Measurements from ENCODE around the gene PIP5K1C.

The PIP5K1C gene

GRCh38 chr19:3700242-3701032, at the start of gene PIP5K1C:
PIP5K1C (minus strand) TSS chr19:3700468; CDS start chr19:3700390, 78 bp downstream.
- peak; percentile 85 for DNase-seq (ENCODE audit: low spot score)

- no peak for DNase-seq (ENCODE audit: low spot score)
Observed at GRCh38 chr19:3748965-3749364, 48.7 kb upstream of the PIP5K1C start.

GRCh38 chr19:3746371-3747056, 46.2 kb upstream of the PIP5K1C start:
- no peak for DNase-seq (ENCODE audit: low spot score)

- no peak for DNase-seq (ENCODE audit: low spot score)
Observed at GRCh38 chr19:3745363-3746045, 45.2 kb upstream of the PIP5K1C start.

- DNase-seq (ENCODE audit: low spot score) = peak; percentile 45
Observed at GRCh38 chr19:3743486-3743885, 43.2 kb upstream of the PIP5K1C start.

GRCh38 chr19:3740431-3740830, 40.2 kb upstream of the PIP5K1C start:
- DNase-seq (ENCODE audit: low spot score) = no peak

GRCh38 chr19:3738477-3739220, 38.4 kb upstream of the PIP5K1C start:
- DNase-seq (ENCODE audit: low spot score) = no peak

- no peak for DNase-seq (ENCODE audit: low spot score)
Observed at GRCh38 chr19:3737487-3738205, 37.4 kb upstream of the PIP5K1C start.

GRCh38 chr19:3736106-3736724, 35.9 kb upstream of the PIP5K1C start:
- no peak for DNase-seq (ENCODE audit: low spot score)

GRCh38 chr19:3734310-3734600, 34.0 kb upstream of the PIP5K1C start:
- no peak for DNase-seq (ENCODE audit: low spot score)

GRCh38 chr19:3733549-3734309, 33.5 kb upstream of the PIP5K1C start:
- DNase-seq (ENCODE audit: low spot score) = no peak

- no peak for DNase-seq (ENCODE audit: low spot score)
Observed at GRCh38 chr19:3732108-3732507, 31.8 kb upstream of the PIP5K1C start.

GRCh38 chr19:3730457-3730958, 30.2 kb upstream of the PIP5K1C start:
- DNase-seq (ENCODE audit: low spot score) = no peak

- no peak for DNase-seq (ENCODE audit: low spot score)
Observed at GRCh38 chr19:3725640-3726310, 25.5 kb upstream of the PIP5K1C start.

GRCh38 chr19:3725121-3725520, 24.9 kb upstream of the PIP5K1C start:
- DNase-seq (ENCODE audit: low spot score) = no peak

GRCh38 chr19:3723883-3724282, 23.6 kb upstream of the PIP5K1C start:
- DNase-seq (ENCODE audit: low spot score) = no peak

GRCh38 chr19:3723110-3723488, 22.8 kb upstream of the PIP5K1C start:
- DNase-seq (ENCODE audit: low spot score) = no peak

- no peak for DNase-seq (ENCODE audit: low spot score)
Observed at GRCh38 chr19:3722443-3723109, 22.3 kb upstream of the PIP5K1C start.

- no peak for DNase-seq (ENCODE audit: low spot score)
Observed at GRCh38 chr19:3721887-3722442, 21.7 kb upstream of the PIP5K1C start.

Measured in cerebellar cortex (tissue), 1 donor.